OCI-LY7 (cell line): Measurements from ENCODE around the gene CMTM8. TPM values are rescaled to one million over a fixed set of nuclear protein-coding genes. Genes with fewer than 3 reads are reported as not detected.

ENCODE experiments used
- BruUV-seq: library from RNA; stranded (reverse); fragments of 400-500 nt; replicated peaks from 2 replicates; lab custom pipeline; 2021; lab: Mats Ljungman, UMichigan
- CTCF ChIA-PET: fragments of 300-600 bp; sonication (Branson Sonifier 250); formaldehyde crosslinking; loops from one replicate; lab custom pipeline; 2022; ENCODE audit warnings: antibody characterized with exemption; ENCODE audit not compliant: unreplicated experiment; lab: Charles Lee
- POLR2A ChIA-PET: fragments of 300-600 bp; sonication (Branson Sonifier 250); formaldehyde crosslinking; loops from one replicate; lab custom pipeline; 2022; ENCODE audit warnings: antibody characterized with exemption; lab: Charles Lee
- DNase-seq: peaks from one replicate; pipeline ENCODE4 v3.0.0-alpha.2; 2015; ENCODE audit warnings: low spot score
- H2AFZ ChIP-seq: fragments of 200-600 bp; sonication (generic), shearing (Covaris generic); 2 replicates; pipeline ENCODE4 v1.6.1; 2014; ENCODE audit warnings: mild to moderate bottlenecking, antibody characterized with exemption, low read length, moderate library complexity
- H3K27ac ChIP-seq: fragments of 200-600 bp; sonication (generic); 2 replicates; pipeline ENCODE4 v1.5.1; 2014; ENCODE audit warnings: mixed run types, low read depth, mild to moderate bottlenecking, moderate library complexity, low read length, inconsistent platforms; ENCODE audit not compliant: poor library complexity, severe bottlenecking
- H3K36me3 ChIP-seq: fragments of 200-600 bp; sonication (generic); 2 replicates; pipeline ENCODE4 v1.6.1; 2014; ENCODE audit warnings: mild to moderate bottlenecking, antibody characterized with exemption, low read length, moderate library complexity, mixed read lengths; ENCODE audit not compliant: insufficient read depth
- H3K4me1 ChIP-seq: fragments of 200-600 bp; sonication (generic); 2 replicates; pipeline ENCODE4 v1.5.1; 2014; ENCODE audit warnings: mild to moderate bottlenecking, low read length; ENCODE audit not compliant: insufficient read depth, poor library complexity, severe bottlenecking
- H3K4me2 ChIP-seq: fragments of 200-600 bp; sonication (generic); 2 replicates; pipeline ENCODE4 v1.6.1; 2014; ENCODE audit warnings: mild to moderate bottlenecking, low read length
- H3K4me3 ChIP-seq: fragments of 200-600 bp; sonication (generic); 2 replicates; pipeline ENCODE4 v1.5.1; 2014; ENCODE audit warnings: mild to moderate bottlenecking, low read depth, low read length; ENCODE audit not compliant: poor library complexity, severe bottlenecking
- H3K79me2 ChIP-seq: fragments of 200-600 bp; sonication (generic); 2 replicates; pipeline ENCODE4 v1.6.1; 2016; ENCODE audit warnings: low read depth, mild to moderate bottlenecking, low read length, moderate library complexity, mixed read lengths; ENCODE audit not compliant: insufficient read depth
- H3K9me2 ChIP-seq: fragments of 200-600 bp; sonication (generic); 2 replicates; pipeline ENCODE4 v1.6.1; 2016; ENCODE audit warnings: mild to moderate bottlenecking, low read length, mixed read lengths; ENCODE audit not compliant: insufficient read depth
- H3K9me3 ChIP-seq: fragments of 200-600 bp; sonication (generic); 2 replicates; pipeline ENCODE4 v1.6.1; 2014; ENCODE audit warnings: mild to moderate bottlenecking, mixed run types, low read length, mixed read lengths
- H4K20me1 ChIP-seq: fragments of 200-600 bp; sonication (generic); 2 replicates; pipeline ENCODE4 v1.6.1; 2014; ENCODE audit warnings: mild to moderate bottlenecking, antibody characterized with exemption, low read length, moderate library complexity, mixed read lengths; ENCODE audit not compliant: insufficient read depth
- EZH2phosphoT487 ChIP-seq: fragments of 200-600 bp; sonication (generic); IDR thresholded peaks from 2 replicates; pipeline ENCODE4 v1.6.1; 2018; ENCODE audit warnings: low read depth, borderline replicate concordance, mild to moderate bottlenecking, mixed run types, antibody characterized with exemption, low read length, moderate library complexity, mixed read lengths
- intact Hi-C: fragments of 100-400 bp; cut with micrococcal nuclease; formaldehyde crosslinking; loops from one replicate; pipeline ENCODE4 v1.10.0; 2022; ENCODE audit not compliant: unreplicated experiment
- total RNA-seq, 2 experiments: library from RNA; depleted of rRNA in 1 of 2; stranded (reverse); fragments of >200 nt in 1 of 2; shearing (Covaris generic) in 1 of 2; gene quantifications; 2 replicates each; pipeline ENCODE4 v1.2.3, GENCODE V29; 2014 to 2022
- TF ChIP-seq, protein P1 (sequence below): fragments of 200-600 bp; sonication (generic); conservative IDR thresholded peaks from 2 replicates; pipeline ENCODE4 v1.5.1; 2014; ENCODE audit warnings: mild to moderate bottlenecking, antibody characterized with exemption, low read length, moderate library complexity, mixed read lengths

The CMTM8 gene
- total RNA-seq, 2 experiments from 2014 or later, result 1.5 to 3.0 TPM

DNA sequence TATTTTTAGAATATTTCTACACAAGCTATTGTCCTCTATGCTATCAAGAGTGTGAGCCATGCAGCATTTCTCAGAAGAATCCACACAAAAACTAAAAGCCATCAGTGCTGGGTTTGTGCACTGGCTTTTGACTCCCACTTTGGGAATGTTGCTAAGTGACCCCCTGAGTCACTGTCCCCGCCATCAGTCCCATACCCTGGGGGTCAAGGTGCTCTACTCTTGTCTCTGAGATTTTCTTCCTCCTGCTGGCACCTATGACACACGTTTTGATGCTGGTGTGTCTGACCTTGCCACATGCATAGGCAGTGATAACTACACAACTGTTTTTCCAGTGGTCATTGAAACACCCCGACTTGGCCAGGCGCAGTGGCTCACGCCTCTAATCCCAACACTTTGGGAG, 173.0 kb downstream of the CMTM8 start:
- Histone ChIP-seq H3K9me3 (no peaks in the 10 kb centered on the region), H2AFZ (no peak overlapping the region), H3K4me2 (no peak overlapping the region), H3K79me2 (no peaks in the 10 kb centered on the region), H3K27ac (no peak overlapping the region), H3K36me3 (no peaks in the 10 kb centered on the region), H4K20me1 (no peaks in the 10 kb centered on the region), H3K4me3 (no peak overlapping the region), H3K9me2 (no peaks in the 10 kb centered on the region), H3K4me1 (peaks cover 16% of the 10 kb centered on the region)
- no TSS peak for BruUV-seq
- intact Hi-C loops, result no loop called here
- TF ChIP-seq EZH2phosphoT487, result no peak
- TF ChIP-seq, protein P1, sequence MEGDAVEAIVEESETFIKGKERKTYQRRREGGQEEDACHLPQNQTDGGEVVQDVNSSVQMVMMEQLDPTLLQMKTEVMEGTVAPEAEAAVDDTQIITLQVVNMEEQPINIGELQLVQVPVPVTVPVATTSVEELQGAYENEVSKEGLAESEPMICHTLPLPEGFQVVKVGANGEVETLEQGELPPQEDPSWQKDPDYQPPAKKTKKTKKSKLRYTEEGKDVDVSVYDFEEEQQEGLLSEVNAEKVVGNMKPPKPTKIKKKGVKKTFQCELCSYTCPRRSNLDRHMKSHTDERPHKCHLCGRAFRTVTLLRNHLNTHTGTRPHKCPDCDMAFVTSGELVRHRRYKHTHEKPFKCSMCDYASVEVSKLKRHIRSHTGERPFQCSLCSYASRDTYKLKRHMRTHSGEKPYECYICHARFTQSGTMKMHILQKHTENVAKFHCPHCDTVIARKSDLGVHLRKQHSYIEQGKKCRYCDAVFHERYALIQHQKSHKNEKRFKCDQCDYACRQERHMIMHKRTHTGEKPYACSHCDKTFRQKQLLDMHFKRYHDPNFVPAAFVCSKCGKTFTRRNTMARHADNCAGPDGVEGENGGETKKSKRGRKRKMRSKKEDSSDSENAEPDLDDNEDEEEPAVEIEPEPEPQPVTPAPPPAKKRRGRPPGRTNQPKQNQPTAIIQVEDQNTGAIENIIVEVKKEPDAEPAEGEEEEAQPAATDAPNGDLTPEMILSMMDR, result no peak
- CTCF ChIA-PET, result no interaction called here
- no peak for DNase-seq
- POLR2A ChIA-PET, result no interaction called here

DNA sequence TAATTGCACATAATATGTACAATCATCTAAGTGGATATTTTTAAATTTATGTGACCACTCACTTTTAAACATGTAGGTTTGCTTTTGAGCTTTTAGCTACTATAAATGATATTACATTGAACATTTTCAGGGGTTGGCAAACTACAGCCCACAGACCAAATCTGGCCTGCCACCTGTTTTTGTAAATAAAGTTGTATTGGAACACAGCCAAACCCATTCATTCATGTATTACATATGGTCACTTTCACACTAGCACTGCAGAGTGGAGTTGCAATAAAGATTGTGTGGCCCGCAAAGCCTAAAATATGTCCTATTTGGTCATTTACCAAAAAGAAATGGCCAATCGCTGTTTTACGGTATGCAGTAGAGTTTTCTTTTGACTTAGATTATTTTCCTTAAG, 174.4 kb downstream of the CMTM8 start:
- Histone ChIP-seq H3K27ac (no peak overlapping the region), H3K4me3 (no peak overlapping the region), H3K79me2 (peaks cover 7% of the 10 kb centered on the region; the same call in 1 of the 2 replicates), H3K4me1 (peaks cover 18% of the 10 kb centered on the region), H3K4me2 (peak overlapping the region; percentile 32), H3K36me3 (no peaks in the 10 kb centered on the region), H3K9me3 (no peaks in the 10 kb centered on the region), H2AFZ (no peak overlapping the region), H3K9me2 (no peaks in the 10 kb centered on the region), H4K20me1 (no peaks in the 10 kb centered on the region)
- CTCF ChIA-PET, result interaction anchor here (1.1 kb wide), 1 partner anchor 8 kb away, joined by 3 read pairs; no protein-coding TSS in a partner anchor
- no peak for DNase-seq
- TF ChIP-seq EZH2phosphoT487, result no peak
- TF ChIP-seq, protein P1, result no peak
- POLR2A ChIA-PET, result interaction anchor here (0.5 to 1.5 kb wide), 5 partner anchors 8 to 19 kb away, joined by 3 to 6 read pairs (median 4); no protein-coding TSS in a partner anchor
- intact Hi-C loops, result no loop called here
- no TSS peak for BruUV-seq

DNA sequence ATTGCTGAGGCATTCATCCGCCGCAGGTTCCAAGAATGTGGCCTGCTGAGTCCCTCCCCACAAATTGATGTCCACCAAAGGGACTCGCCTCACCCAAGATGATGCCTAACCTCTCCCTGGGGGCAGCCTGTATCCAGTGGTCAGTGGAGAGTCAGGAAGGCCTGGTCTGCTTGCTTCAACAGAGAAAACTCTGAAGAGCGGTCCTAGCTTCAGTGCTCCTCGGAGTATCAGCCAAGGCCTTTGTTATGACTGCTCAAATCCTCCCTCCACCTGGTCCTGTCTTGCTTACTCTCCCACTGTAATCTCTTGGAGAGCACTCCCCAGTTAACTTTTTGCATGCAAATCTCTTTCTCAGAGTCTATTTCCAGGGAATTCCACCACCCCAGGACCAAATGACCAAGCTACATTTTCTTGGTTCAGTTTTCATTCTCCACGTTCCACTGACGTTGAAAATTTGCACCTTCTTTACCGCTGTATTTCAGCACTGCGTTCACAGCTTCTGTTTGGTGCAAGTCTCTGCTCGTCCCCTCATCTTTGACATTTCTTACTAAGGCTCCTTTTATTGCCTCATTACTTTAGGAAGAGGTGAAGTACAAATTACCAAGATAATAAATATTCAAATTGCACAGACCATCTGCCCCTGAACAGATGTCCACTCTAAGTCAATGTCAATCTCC, 175.5 kb downstream of the CMTM8 start:
- ChIA-PET POLR2A (interaction anchor here (0.5 to 1.5 kb wide), 10 partner anchors 9 to 845 kb away, joined by 3 to 10 read pairs (median 5); no protein-coding TSS in a partner anchor), CTCF (interaction anchor here (0.7 kb wide), 1 partner anchor 10 kb away, joined by 4 read pairs; no protein-coding TSS in a partner anchor)
- no peaks in the 10 kb centered on the region for H4K20me1 ChIP-seq
- no peak overlapping the region for H3K27ac ChIP-seq
- no peak overlapping the region for H3K4me3 ChIP-seq
- no TSS peak for BruUV-seq
- DNase-seq, result no peak
- H3K9me2 ChIP-seq, result no peaks in the 10 kb centered on the region
- no peak overlapping the region for H2AFZ ChIP-seq
- H3K36me3 ChIP-seq, result no peaks in the 10 kb centered on the region
- no peak for TF ChIP-seq EZH2phosphoT487
- TF ChIP-seq, protein P1, result no peak
- H3K79me2 ChIP-seq, result peaks cover 18% of the 10 kb centered on the region
- peaks cover 9% of the 10 kb centered on the region; the same call in 1 of the 2 replicates for H3K9me3 ChIP-seq
- intact Hi-C loops, result no loop called here
- H3K4me1 ChIP-seq, result peaks cover 29% of the 10 kb centered on the region
- H3K4me2 ChIP-seq, result no peak overlapping the region
